Pancreas (tissue), 10 donors: Measurements from ENCODE around the gene STRA8. TPM values are rescaled to one million over a fixed set of nuclear protein-coding genes. Genes with fewer than 3 reads are reported as not detected.

ENCODE experiments used
- ATAC-seq, 4 donors: fragments of 200-7000 bp; cut with Tn5 transposase; one replicate each; pipeline versions ENCODE4 v1.8.0 to v1.9.1; 2020; ENCODE audit warnings: mild to moderate bottlenecking in 4 of 4, moderate library complexity in 4 of 4
- DNase-seq, 6 donors: peaks; one replicate each; pipeline ENCODE4 v3.0.0-alpha.2; 2020
- FAIRE-seq: peaks from 2 replicates; lab custom pipeline; 2012; peaks lifted over from hg19 to GRCh38; lab: Jason Lieb, UNC
- H3K27ac ChIP-seq, 4 donors: fragments of 200-600 bp; sonication (generic); 1 replicate in 3 of 4; 2 replicates in 1 of 4; pipeline versions ENCODE4 v1.5.0 to v1.8.0; 2020
- H3K27me3 ChIP-seq, 4 donors: fragments of 200-600 bp; one replicate each; pipeline ENCODE4 v1.8.0; 2021
- H3K36me3 ChIP-seq, 3 donors: fragments of 200-600 bp; sonication (generic) in 1 of 3; one replicate each; pipeline versions ENCODE4 v1.5.0 to v1.8.0; 2020 to 2021
- H3K4me1 ChIP-seq, 3 donors: fragments of 200-600 bp; one replicate each; pipeline ENCODE4 v1.8.0; 2021
- H3K4me3 ChIP-seq, 4 donors: fragments of 200-600 bp; sonication (generic) in 2 of 4; one replicate each; pipeline versions ENCODE4 v1.5.0 to v1.8.0; 2020 to 2021
- H3K9me3 ChIP-seq, 4 donors: fragments of 200-600 bp; one replicate each; pipeline ENCODE4 v1.8.0; 2021
- WGBS, 2 donors: extraction: QIAGEN DNeasy Blood & Tissue Kit; methylation state at CpG; one replicate each; pipeline ENCODE4 v1.1.7; 2013; 5-methylcytosine and 5-hydroxymethylcytosine counted together
- intact Hi-C, 3 donors: fragments of 100-400 bp; cut with DNase I; formaldehyde crosslinking; loops; one replicate each; pipeline versions ENCODE4 v1.11.1 to v1.14.2; 2022
- polyA plus RNA-seq, 2 donors: library from polyadenylated mRNA; stranded (reverse); fragments of 200-250 nt; gene quantifications; one replicate each; pipeline ENCODE4 v1.2.3, GENCODE V29; 2013
- total RNA-seq, 6 donors: library from RNA; stranded (reverse); fragmentation: NEBNext Ultra II Directional in 4 of 6; extraction: Animal tissue kit (Norgen Biotek cat#: 25700) in 4 of 6; gene quantifications; one replicate each; pipeline versions ENCODE4 v1.2.1 to v1.2.4, GENCODE V29; 2021 to 2023
- TF ChIP-seq, protein P1 (sequence below), 4 donors: fragments of 200-600 bp; sonication (generic) in 3 of 4; IDR thresholded peaks; one replicate each; pipeline versions ENCODE4 v1.5.0 to v1.8.0; 2021; ENCODE audit warnings: antibody characterized with exemption in 4 of 4
- donor health status: healthy with polysubstance abuse.
- donor health status: DM: no; HTN: no; CAD: no; lungs with moderate emphysema.
- donor health status: DM: no; HTN: no; CAD: no.
- donor health status: control.
- donor health status: control.
- donor health status: Bipolar disorder and iron deficiency.
- donor health status: DM: yes; HTN: yes; CAD: no.
- donor health status: DM: no; HTN: no; CAD: no.
- donor health status: DM: no; HTN: no; CAD: no.
- donor health status: DM: yes; HTN: yes; CAD: no.

The STRA8 gene
- total and polyA plus RNA-seq, 8 donors, result 0.12 TPM; not detected in 7

GRCh38 chr7:135206941-135207391 is 26.7 kb upstream of the STRA8 start:
- intact Hi-C loops, result no loop called here
- Histone ChIP-seq H3K27me3 (no peaks in the 10 kb centered on the region), H3K9me3 (no peaks in the 10 kb centered on the region), H3K4me3 (no peak overlapping the region), H3K4me1 (peaks cover 63 to 69% (median 65%) of the 10 kb centered on the region in 3 donors), H3K27ac (peak overlapping the region; percentile 56 to 97 (median 70)), H3K36me3 (peaks cover 0 to 21% (median 0%) of the 10 kb centered on the region in 3 donors)
- FAIRE-seq (no peak), DNase-seq (no peak), ATAC-seq (no peak)
- TF ChIP-seq, protein P1, sequence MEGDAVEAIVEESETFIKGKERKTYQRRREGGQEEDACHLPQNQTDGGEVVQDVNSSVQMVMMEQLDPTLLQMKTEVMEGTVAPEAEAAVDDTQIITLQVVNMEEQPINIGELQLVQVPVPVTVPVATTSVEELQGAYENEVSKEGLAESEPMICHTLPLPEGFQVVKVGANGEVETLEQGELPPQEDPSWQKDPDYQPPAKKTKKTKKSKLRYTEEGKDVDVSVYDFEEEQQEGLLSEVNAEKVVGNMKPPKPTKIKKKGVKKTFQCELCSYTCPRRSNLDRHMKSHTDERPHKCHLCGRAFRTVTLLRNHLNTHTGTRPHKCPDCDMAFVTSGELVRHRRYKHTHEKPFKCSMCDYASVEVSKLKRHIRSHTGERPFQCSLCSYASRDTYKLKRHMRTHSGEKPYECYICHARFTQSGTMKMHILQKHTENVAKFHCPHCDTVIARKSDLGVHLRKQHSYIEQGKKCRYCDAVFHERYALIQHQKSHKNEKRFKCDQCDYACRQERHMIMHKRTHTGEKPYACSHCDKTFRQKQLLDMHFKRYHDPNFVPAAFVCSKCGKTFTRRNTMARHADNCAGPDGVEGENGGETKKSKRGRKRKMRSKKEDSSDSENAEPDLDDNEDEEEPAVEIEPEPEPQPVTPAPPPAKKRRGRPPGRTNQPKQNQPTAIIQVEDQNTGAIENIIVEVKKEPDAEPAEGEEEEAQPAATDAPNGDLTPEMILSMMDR (IDR thresholded peaks at IDR 0.05), result no peak
- 54 to 68% methylated on average over 7 of the region's 7 CpGs for WGBS, 2 donors

- no peak for FAIRE-seq
- peaks cover 59 to 64% (median 61%) of the 10 kb centered on the region in 3 donors for H3K4me1 ChIP-seq
- no peak for ATAC-seq
- no peak for DNase-seq
- peaks cover 0 to 21% (median 0%) of the 10 kb centered on the region in 3 donors for H3K36me3 ChIP-seq
- intact Hi-C loops, result no loop called here
- TF ChIP-seq, protein P1 (IDR thresholded peaks at IDR 0.05), result no peak
- 40 to 45% methylated on average over 8 of the region's 8 CpGs for WGBS, 2 donors
- H3K27ac ChIP-seq, result peak overlapping the region; percentile 56 to 97 (median 70)
- no peaks in the 10 kb centered on the region for H3K27me3 ChIP-seq
- peak overlapping the region in 2 of 4 donors; percentile 9 to 79 for H3K4me3 ChIP-seq
- H3K9me3 ChIP-seq, result no peaks in the 10 kb centered on the region
These were observed 26.1 kb upstream of the STRA8 start for GRCh38 chr7:135207406-135208101.

DNA sequence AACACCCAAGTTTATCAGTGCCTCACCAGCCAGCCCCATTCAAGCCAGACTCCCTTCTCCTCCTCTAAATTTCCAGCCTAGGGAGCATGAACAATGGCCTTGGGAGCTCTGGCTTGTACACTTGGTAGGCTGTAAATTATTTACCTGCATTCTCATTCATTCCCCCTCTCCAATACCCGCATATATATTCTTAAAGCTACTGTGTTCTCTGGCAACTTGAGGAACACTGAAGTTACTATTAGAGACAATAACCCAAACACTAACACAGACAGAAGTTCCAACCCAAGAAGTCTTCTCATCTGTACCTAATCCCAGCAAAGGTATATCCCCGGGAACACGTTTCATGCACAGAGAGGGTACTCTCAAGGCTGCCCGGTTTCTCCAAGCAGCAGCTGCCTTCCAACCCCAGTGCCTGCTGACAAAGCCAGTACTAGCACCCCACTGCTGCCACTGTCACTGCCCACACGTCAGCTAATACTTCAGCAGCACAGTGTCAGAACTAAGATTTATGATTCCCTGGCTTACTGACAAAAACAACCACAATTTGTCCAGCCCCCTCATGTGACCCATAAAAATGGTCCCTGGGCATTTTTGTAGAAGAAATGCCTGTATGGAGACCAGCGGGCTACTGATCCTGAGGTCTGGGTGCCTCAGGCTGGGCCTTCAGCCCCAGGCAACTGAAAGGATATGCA is 25.4 kb upstream of the STRA8 start:
- intact Hi-C loops, result no loop called here
- ATAC-seq, result peak in 3 of 4 donors; percentile 12 to 34 (median 16)
- Histone ChIP-seq H3K27ac (peak overlapping the region; percentile 56 to 97 (median 70)), H3K27me3 (no peaks in the 10 kb centered on the region), H3K36me3 (peaks cover 0 to 14% (median 0%) of the 10 kb centered on the region in 3 donors), H3K4me3 (peak overlapping the region in 2 of 4 donors; percentile 79 to 95), H3K9me3 (no peaks in the 10 kb centered on the region), H3K4me1 (peaks cover 54 to 59% (median 58%) of the 10 kb centered on the region in 3 donors)
- FAIRE-seq, result no peak
- 14 to 20% methylated on average over 6 of the region's 6 CpGs for WGBS, 2 donors
- TF ChIP-seq, protein P1 (IDR thresholded peaks at IDR 0.05), result no peak
- DNase-seq, result peak in 1 of 6 donors; percentile 46

GRCh38 chr7:135209225-135209834 is 24.3 kb upstream of the STRA8 start:
- DNase-seq (no peak), ATAC-seq (no peak), FAIRE-seq (no peak)
- intact Hi-C loops, result no loop called here
- peak overlapping the region in 2 of 4 donors; percentile 79 to 95 for H3K4me3 ChIP-seq
- no peaks in the 10 kb centered on the region for H3K9me3 ChIP-seq
- TF ChIP-seq, protein P1 (IDR thresholded peaks at IDR 0.05), result no peak
- peaks cover 0 to 5% (median 0%) of the 10 kb centered on the region in 3 donors for H3K36me3 ChIP-seq
- WGBS, 2 donors, result 15 to 24% methylated on average over 7 of the region's 7 CpGs
- H3K27ac ChIP-seq, result peak overlapping the region in 3 of 4 donors; percentile 83 to 97 (median 89)
- H3K4me1 ChIP-seq, result peaks cover 43 to 52% (median 50%) of the 10 kb centered on the region in 3 donors
- H3K27me3 ChIP-seq, result no peaks in the 10 kb centered on the region
